ENCODE measurements around the gene NIT2.

DNA sequence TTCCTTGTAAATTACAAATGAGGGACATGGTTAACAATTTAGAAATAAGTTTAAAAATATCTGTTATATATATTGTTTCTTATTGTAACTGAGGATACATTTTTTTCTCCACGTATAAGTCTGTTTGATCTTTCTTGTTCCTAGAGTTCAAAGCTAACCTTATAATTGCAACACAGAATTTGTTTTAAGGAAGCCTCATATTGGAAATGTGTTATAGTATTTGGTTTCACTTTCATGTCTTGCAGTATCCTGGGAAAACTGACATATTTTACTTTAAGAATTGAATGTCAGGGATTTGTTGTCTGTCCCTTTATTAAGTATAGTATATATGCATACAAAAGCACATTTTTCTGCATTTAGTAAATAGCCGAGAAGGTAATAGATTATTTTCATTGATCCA, 23.5 kb upstream of the NIT2 start:
- TF ChIP-seq GATA2 (IDR thresholded peaks at IDR 0.05; ENCODE audit: low read depth, low read length) (no peak), GATA3 (IDR thresholded peaks at IDR 0.05; ENCODE audit: low read depth, low read length) (no peak)
